AG04449 (cell line): Measurements from ENCODE around the gene RAPGEFL1.

Experiments used
- CTCF ChIA-PET: fragments of 350-600 bp; formaldehyde crosslinking; extraction: SDS; loops from one replicate; lab custom pipeline; 2021; ENCODE audit warnings: antibody characterized with exemption; lab: Yijun Ruan, JAX
- POLR2A ChIA-PET: fragments of 400-600, 350-600 bp; formaldehyde crosslinking; extraction: SDS; loops from one replicate; lab custom pipeline; 2020; ENCODE audit warnings: antibody characterized with exemption, inconsistent platforms; lab: Yijun Ruan, JAX
- DNase-seq: peaks from one replicate; pipeline ENCODE4 v3.0.0-alpha.2; 2010; ENCODE audit warnings: low read depth, low spot score
- H3K4me3 ChIP-seq: 2 replicates; pipeline ENCODE4 v1.5.1; 2011; ENCODE audit warnings: low read depth, mild to moderate bottlenecking, control low read depth, low read length
- TF ChIP-seq, protein P1 (sequence below): IDR thresholded peaks from one replicate; pipeline ENCODE4 v1.5.1; 2011; ENCODE audit warnings: mild to moderate bottlenecking, moderate library complexity, low read length, control low read depth, inconsistent platforms; ENCODE audit not compliant: insufficient read depth; ENCODE audit errors: missing control alignments

Gene RAPGEFL1

DNA sequence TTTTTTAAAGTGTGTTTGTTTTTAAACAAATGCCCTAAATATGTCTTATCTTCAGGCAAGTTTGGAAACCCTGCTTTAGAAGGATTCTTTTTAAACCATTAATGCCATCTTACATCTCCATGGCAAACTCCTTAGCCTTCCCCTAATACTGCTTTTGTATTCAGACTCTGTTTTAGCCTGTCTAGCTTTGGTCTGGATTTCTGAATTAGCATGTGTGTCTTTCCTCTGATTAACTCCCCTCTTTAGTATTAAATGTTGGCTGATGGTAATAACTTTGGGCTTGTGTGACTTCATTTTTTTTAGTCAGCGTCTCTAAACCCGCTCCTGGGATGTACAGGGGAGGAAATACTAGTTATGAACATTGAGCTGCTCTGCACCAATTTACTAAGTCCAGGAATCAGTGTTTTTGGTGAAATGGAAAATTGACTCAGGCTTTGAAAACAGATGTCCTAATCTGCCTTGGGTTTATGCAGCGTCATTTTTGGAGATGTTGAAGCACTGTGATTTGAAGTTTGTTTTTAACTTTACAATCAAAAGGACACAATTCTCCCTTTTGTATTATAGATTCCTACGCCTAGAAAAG lies 64.1 kb downstream of the RAPGEFL1 start:
- ChIA-PET CTCF (interaction anchor here (0.7 to 4.5 kb wide), 6 partner anchors 10 to 39 kb away, joined by 3 to 36 read pairs (median 6); partner anchors contain the start of gene WIPF2), POLR2A (no interaction called here)
- H3K4me3 ChIP-seq, result no peak overlapping the region
- TF ChIP-seq, protein P1, sequence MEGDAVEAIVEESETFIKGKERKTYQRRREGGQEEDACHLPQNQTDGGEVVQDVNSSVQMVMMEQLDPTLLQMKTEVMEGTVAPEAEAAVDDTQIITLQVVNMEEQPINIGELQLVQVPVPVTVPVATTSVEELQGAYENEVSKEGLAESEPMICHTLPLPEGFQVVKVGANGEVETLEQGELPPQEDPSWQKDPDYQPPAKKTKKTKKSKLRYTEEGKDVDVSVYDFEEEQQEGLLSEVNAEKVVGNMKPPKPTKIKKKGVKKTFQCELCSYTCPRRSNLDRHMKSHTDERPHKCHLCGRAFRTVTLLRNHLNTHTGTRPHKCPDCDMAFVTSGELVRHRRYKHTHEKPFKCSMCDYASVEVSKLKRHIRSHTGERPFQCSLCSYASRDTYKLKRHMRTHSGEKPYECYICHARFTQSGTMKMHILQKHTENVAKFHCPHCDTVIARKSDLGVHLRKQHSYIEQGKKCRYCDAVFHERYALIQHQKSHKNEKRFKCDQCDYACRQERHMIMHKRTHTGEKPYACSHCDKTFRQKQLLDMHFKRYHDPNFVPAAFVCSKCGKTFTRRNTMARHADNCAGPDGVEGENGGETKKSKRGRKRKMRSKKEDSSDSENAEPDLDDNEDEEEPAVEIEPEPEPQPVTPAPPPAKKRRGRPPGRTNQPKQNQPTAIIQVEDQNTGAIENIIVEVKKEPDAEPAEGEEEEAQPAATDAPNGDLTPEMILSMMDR, result no peak
- DNase-seq, result no peak

DNA sequence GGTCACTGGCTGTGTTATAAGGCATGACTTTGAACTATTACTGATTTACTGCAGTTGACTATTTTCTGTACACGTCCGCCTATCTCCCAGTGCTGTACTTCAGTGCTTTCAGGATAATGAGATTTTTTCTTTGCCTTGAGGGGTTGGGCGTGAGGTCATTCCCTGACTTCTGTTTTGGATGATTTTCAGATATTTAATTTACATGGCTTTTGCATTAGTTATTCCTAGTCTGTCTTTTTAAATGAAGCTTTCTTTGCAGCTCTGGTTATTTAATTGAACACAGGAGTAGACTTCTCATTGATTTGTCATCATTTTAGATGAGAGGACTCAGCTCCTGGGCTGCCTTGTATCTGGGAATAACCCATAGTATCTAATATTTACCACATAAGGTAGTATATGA lies 65.5 kb downstream of the RAPGEFL1 start:
- TF ChIP-seq, protein P1, result no peak
- POLR2A ChIA-PET, result no interaction called here
- CTCF ChIA-PET, result interaction anchor here (0.8 to 4.5 kb wide), 5 partner anchors 8 to 40 kb away, joined by 4 to 36 read pairs (median 6); partner anchors contain the start of gene WIPF2
- H3K4me3 ChIP-seq, result no peak overlapping the region
- DNase-seq, result no peak

DNA sequence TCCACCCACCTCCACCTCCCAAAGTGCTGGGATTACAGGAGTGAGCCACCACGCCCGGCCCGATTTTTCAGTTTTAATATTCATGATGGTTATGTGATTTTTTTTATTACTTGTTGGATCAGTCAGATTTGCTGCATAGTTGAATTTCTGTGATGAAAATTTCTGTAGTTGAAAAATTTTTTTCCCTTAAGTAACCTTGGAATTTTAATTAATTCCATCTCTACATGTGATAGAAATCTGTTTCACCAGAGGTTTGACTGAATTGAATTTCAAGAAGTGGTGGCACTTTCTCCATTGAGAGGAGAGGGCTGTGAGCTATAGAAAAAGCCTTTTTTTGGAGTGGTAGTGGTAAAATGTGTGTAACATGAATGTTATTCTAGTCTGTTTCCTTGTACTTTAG lies 66.5 kb downstream of the RAPGEFL1 start:
- CTCF ChIA-PET, result interaction anchor here (0.6 to 4.5 kb wide), 4 partner anchors 14 to 47 kb away, joined by 4 to 36 read pairs (median 4); partner anchors contain the start of gene WIPF2

DNA sequence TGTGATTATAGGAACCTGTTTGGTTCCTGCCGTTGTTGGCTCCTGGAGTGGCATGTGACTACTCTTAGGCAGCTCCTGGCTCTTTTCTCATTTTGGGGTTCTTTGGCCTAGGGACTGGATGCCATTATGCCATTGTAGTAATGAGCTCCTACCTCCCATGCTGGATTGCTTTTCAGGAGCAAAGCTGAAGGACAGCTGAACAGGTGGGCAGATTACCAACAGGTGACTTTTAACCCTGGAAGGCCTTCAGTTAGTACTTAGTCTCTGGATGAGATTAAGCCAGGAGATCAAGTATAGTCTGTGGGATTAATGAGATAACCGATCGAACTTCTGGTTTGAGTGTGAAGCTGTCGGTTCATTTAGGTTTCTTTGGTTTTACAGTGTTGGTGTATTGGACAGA lies 67.0 kb downstream of the RAPGEFL1 start:
- CTCF ChIA-PET, result interaction anchor here (0.6 to 4.5 kb wide), 3 partner anchors 25 to 46 kb away, joined by 4 to 36 read pairs (median 5); partner anchors contain the start of gene WIPF2
- POLR2A ChIA-PET, result no interaction called here
- no peak overlapping the region for H3K4me3 ChIP-seq
- no peak for DNase-seq
- TF ChIP-seq, protein P1, result no peak

More for the DNA sequence above, 66.5 kb downstream of the RAPGEFL1 start:
- POLR2A ChIA-PET, result no interaction called here
- DNase-seq, result no peak
- TF ChIP-seq, protein P1, result no peak
- H3K4me3 ChIP-seq, result no peak overlapping the region
